ENCODE results near the gene RPA3.

RPA3 gene

GRCh38 chr7:7718492-7718891 is at the start of gene RPA3:
TSS of gene RPA3 (minus strand) at chr7:7718607. CDS start at chr7:7640418, 78,189 bp downstream.
- DNase-seq: no peak

DNA sequence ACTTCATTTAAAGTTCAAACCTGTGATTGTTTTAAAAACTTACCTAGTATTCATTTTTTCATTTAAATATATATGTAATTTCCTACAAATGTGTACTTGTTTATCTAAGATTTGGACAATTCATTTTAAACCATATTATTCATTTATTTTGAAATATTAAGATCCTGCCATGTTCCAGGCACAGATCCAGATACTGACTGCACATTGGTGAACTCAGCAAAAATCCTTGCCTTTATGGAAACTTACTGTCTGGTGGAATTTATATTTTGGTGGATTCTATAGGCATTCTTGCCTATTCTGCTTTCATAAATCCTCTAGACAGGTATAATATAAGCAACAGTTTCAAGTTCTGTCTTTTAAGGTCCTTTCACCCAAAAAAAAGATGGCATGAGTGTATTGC is 48.3 kb upstream of the RPA3 start:
- no peak for DNase-seq

DNA sequence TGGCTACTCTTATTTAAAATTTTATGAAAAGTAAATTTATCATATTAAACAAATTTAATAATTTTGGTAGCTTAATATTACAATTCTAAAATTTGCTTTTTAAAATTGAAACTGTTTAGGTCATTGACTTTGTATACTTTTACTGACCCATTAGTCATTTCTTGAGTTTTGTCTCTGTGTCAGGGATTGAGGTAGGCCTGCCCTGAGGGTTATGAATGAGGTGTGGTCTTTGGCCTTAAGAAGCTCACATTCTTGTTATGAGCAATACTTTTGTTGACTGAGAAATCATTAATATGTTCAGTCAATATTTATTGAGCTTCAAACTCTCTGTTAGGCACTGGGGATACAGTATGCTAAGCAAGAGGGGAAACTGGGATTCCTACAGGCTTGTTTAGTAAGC is 47.0 kb upstream of the RPA3 start:
- no peak for DNase-seq

DNA sequence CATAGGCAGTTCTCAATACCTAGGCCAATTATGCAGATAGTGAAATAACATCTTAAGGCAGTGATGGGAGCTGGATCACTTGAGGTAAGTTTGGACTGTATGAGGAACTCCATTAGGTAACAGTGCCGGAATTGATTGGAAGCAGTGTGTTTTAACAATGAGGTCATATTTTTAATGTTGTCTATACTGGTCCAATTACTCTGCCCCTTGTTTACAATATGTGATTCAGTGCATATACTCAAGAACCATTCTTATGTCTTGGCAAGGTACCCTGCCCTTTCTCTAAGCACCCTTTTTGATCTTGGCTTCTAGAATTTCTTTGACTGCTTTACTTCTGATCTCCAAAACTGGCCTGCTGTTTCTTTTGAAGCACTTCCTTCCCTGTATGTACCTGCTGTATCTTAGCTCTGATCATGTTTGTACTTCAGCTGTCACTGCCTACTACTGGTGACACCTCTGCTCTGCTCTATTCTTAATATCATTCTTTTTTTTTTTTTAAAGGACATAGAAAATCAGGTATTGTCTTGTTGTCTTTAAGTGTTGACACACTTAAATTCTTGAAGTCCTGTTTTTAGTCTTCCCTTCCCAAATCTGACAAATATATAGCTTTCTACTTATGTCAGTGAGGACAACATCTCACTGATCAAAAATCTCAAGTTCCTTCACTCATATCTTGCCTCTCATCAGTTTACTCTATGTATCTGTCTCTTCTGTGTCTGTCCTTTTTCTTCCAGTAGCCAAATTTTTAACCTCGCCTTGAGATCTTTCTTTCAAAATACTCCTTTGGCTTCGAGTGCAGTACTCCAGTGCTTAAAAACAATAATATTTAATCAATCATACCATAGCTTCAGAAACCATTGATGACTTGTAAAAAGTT is 46.4 kb upstream of the RPA3 start:
- no peak for DNase-seq

DNA sequence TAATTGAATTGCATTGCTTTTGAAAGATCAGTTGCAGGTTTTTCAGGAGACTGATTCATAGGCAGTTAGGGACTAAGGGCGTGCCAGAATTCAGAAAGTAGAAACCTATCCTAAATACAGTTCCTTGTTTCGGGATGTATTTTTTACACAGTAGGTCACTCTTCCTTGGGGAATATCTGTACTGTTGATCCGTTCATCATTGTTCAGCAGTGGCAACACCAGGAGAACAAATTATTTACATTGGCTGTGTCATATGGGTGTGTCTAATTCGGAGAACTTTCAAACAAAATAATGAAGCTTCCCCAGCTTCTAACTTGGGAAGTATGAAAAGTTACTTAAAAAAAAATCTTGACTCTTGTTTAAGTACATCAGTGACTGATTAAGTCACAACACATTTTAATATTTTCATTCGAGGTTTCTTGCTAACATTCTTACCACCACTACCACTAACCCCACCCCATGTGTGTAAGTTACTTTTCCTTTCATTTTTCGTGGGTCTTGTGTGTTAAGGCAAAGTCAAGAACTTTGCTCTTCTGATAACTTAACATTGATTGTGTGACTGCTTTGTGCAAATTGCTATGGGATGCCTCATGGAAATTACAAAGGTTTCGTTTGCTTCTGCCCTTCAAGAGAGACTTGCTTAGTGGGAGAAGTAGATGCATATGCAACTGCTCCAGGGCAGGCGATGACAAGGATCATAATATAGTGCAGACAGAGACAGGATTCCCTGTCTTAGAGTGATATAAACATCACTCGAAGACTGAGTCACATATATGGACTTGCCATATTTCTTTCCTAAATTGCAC is 43.8 kb upstream of the RPA3 start:
- no peak for DNase-seq

GRCh38 chr7:7761340-7761973 is 43.0 kb upstream of the RPA3 start:
- peak; percentile 55 for DNase-seq

GRCh38 chr7:7757576-7757975 is 39.2 kb upstream of the RPA3 start:
- DNase-seq: no peak

DNA sequence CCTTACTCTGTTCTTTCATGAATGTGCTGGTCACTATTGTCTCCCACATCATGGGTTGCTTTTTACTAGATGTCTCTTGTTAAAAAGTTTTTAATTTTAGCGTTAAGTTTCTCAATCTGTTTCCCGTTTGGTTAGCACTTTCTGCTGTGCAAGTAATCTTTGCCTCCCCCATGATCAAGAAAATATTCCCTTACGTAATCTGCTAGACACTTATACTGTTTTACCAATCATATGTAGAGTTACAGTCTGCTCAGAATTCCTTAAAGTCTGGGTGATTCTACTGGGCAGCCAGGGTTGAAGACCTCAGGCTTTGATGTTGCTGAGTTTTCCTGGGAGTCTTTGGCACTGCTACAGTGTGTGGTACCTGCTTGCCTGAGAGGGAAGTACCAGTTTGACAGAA is 38.2 kb upstream of the RPA3 start:
- no peak for DNase-seq

DNA sequence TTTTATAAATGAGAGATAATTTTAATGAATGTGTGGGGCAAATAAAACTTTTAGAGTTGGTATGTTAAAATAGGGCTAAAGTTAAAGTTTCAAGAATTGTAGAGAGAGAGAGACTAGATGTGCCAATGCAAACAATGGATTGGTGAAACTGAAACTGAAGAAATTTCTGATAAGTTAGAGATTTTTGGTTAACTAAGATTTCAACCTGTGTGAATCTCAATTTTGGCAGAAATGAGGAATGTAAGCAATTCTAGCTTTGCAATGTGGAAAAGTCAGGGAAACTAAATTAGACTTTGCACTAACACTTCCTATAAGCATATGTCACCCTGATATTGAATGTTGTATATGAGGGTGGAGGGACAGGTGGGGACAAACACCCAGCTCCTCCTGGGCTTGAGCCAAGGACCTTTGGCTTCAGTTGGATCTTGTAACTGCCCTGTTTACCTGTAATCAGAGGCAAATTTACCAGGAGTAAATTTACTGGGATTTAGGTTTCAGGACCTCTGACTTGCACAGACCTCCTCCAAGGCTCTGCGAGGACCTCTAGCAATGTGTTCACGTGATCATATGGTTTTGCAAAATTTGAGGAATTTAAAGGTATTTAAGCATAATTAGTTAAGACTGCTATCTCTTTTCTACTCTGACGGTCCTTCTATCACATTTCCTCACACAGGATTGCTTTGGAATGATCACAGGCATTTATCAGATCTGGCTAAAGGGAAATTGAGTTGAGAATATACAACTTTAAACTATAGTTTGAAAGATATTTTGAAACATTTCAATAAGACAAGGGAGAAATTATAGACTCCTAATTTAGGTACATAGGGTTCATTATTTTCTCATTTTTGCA is 33.1 kb upstream of the RPA3 start:
- no peak for DNase-seq

DNA sequence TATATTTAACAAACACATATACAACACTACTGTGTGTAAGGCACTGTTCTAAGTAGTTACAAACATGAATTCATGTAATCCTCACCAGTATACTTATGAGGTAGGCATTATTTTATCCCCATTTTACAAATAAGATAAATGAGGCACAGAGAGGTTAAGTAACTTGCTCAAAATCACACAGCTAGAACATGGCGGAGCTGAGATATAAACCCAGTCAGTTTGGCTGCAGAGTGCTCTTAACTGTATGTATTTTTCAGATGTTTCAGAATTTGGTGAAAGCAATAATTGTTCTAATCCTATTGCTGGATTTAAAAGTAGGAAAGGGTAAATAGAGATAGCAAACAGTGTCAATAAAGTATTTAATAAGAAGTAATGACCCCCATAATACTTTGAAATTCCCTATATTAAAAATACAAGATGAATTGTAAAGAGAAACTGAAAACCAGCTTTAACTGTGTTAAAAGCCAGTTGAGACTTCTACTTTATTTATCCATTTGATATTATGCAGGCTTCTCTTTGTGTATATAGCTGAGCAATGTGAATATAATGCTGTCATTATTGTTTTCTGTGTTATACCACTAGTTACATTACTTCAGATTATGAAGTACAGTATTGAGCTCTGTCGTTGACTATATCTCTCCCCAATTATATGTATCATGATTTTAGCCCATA is 32.3 kb upstream of the RPA3 start:
- DNase-seq: no peak

DNA sequence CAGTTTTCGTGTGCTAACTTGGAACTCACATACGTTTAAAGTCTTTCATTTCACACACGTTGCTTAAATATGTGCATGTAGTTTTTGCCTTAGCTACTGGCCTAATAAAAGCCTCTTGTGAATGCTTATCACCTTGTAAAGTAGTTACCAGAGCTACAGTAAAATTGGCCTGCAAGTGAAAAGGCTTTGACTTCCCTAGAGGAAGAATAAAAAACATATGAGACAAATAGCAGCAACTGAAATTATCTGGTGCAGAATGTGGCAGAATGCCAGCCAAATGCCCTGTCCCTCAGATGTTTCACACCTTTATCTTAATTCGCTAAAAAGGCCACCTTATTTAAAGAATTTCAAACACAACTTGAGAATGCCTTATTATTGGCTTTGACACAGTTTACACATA is 28.1 kb upstream of the RPA3 start:
- DNase-seq: no peak

GRCh38 chr7:7745966-7746365 is 27.6 kb upstream of the RPA3 start:
- DNase-seq: no peak

DNA sequence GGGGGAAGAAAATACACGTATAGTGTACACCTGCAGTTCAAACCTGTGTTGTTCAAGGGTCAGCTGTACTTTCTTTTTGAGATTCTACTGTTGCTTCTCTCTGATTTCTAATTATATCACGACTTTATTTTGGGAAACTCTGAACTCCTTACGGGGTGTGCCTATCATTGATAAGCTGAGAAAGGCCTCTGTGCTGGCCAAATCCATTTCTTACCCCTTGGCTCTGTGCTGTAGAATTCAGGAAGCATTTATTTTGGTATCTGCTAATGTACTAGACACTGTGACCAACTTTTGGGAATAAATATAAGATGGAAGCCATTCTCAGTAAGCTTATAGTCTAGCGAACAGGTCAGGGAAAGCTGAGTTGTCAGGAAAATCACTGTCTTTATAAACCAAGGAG is 26.9 kb upstream of the RPA3 start:
- DNase-seq: no peak

GRCh38 chr7:7742223-7742622 is 23.8 kb upstream of the RPA3 start:
- DNase-seq: no peak

DNA sequence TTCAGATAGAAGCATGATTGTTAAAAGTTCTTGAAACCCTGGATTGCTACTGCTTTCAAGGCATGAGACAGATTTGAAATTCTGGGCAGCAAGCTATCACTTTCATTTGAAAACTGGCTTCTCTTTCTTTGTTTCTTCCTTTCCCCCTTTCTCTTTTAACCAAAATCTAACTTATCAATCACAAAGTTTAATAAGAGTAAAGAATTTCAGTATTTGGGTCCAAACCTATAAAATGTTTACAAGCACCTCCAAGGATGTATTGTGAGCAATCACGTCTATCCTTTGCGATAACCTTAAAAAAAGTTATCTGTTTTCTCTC is 21.6 kb upstream of the RPA3 start:
- DNase-seq: no peak

- DNase-seq: no peak
Measured at GRCh38 chr7:7739204-7740036, 21.0 kb upstream of the RPA3 start.

DNA sequence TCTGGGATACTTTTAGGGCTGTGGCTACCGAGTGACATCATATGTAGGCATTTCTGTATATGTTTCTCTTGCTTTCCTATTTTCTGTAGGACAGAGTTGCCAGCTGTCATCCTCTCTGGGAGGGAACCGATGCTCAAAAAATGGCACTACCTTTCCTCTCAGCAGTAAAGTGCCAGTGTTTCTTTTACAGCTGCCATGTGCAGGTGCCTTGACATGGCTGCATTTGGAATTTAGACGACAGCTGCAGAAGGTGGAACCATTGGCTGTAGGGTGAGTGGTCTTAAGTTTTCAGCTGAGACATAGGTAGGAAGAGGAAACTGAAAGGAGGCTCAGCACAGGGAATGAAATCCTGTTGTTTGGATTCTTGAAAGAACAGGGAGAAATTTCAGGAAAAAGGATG is 20.2 kb upstream of the RPA3 start:
- DNase-seq: no peak

- no peak for DNase-seq
Measured at GRCh38 chr7:7738177-7738576, 19.8 kb upstream of the RPA3 start.

DNA sequence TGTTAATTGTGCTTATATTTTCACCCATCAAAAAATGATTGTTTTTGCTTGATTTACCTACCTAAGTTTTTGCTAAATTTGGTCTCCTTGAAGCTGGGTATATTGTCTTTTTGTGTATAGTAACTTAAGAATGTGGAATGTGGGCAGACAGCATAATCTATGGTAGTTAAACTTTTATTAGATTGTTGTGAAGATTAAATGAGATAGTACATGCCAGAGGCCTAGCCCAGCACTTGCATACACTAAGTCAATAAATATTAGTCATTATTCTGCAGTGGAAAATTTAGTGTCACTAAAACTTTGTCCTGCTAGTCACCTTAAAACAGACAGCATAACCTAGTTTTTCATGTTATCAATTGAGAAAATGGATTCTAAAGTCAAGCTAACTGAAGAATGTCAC is 19.3 kb upstream of the RPA3 start:
- DNase-seq: no peak

DNA sequence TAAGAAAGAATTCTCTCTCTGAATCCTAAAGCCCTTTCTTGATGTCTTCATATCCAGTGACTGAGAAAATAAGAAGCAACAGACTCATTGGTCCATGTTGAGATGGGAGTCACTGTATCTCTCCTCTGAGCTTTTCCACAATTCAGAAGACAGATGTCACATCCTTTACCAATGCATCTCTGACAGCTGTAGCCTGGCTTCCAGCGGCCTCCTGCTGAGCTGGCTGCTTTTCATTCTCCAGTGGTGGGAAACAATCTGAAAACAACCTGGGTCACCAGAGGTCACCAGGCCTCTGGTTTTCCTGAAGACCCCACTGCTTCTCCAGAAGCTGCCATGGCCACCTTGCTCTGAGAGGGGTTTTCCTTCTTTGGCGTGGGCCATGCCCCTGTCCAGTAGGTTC is 18.3 kb upstream of the RPA3 start:
- DNase-seq: no peak

- no peak for DNase-seq
Measured at GRCh38 chr7:7732621-7733281, 14.3 kb upstream of the RPA3 start.

Measured in RPMI8226 (cell line).